Liver (tissue), 9 donors: ENCODE measurements around the gene NKX2-4. TPM values are rescaled to one million over a fixed set of nuclear protein-coding genes. Genes with fewer than 3 reads are reported as not detected.

ENCODE experiments used
- DNase-seq: peaks from one replicate; pipeline ENCODE4 v3.0.0-alpha.2; 2017; ENCODE audit warnings: low spot score
- H3K27ac ChIP-seq, 2 donors: one replicate each; pipeline ENCODE4 v1.7.0; 2013; ENCODE audit warnings: inconsistent platforms in 2 of 2, low read length in 2 of 2, control low read depth in 1 of 2, low read depth in 1 of 2, mild to moderate bottlenecking in 1 of 2
- H3K27me3 ChIP-seq, 4 donors: one replicate each; pipeline versions ENCODE4 v1.6.1 to v1.7.0; 2013; ENCODE audit warnings: low read length in 3 of 4, inconsistent platforms in 1 of 4, mild to moderate bottlenecking in 1 of 4, moderate library complexity in 1 of 4; ENCODE audit not compliant: control insufficient read depth in 4 of 4, insufficient read depth in 4 of 4
- H3K36me3 ChIP-seq, 4 donors: one replicate each; pipeline versions ENCODE4 v1.6.1 to v1.7.0; 2013; ENCODE audit warnings: low read length in 3 of 4, mild to moderate bottlenecking in 3 of 4, low read depth in 1 of 4, moderate library complexity in 1 of 4; ENCODE audit not compliant: control insufficient read depth in 4 of 4, insufficient read depth in 3 of 4
- H3K4me1 ChIP-seq, 4 donors: one replicate each; pipeline versions ENCODE4 v1.6.1 to v1.7.0; 2013; ENCODE audit warnings: low read length in 3 of 4, mild to moderate bottlenecking in 3 of 4, moderate library complexity in 1 of 4; ENCODE audit not compliant: control insufficient read depth in 4 of 4, insufficient read depth in 4 of 4
- H3K4me3 ChIP-seq, 3 donors: one replicate each; pipeline versions ENCODE4 v1.6.1 to v1.7.0; 2013; ENCODE audit warnings: low read length in 3 of 3, control low read depth in 1 of 3, low read depth in 1 of 3, mild to moderate bottlenecking in 1 of 3
- H3K9ac ChIP-seq, 2 donors: one replicate each; pipeline ENCODE4 v1.7.0; 2013; ENCODE audit warnings: low read length in 2 of 2, mild to moderate bottlenecking in 2 of 2, moderate library complexity in 2 of 2, control low read depth in 1 of 2, low read depth in 1 of 2
- H3K9me3 ChIP-seq, 4 donors: one replicate each; pipeline versions ENCODE4 v1.6.1 to v1.7.0; 2013; ENCODE audit warnings: low read length in 3 of 4; ENCODE audit not compliant: control insufficient read depth in 4 of 4
- ATF3 ChIP-seq: IDR thresholded peaks from 2 replicates; pipeline ENCODE4 v1.6.1; 2016; ENCODE audit warnings: antibody characterized with exemption
- CTCF ChIP-seq: fragments of 150-350 bp; IDR thresholded peaks from 2 replicates; pipeline ENCODE4 v1.5.1; 2017; ENCODE audit warnings: improper control_type of control experiment, low read depth, low read length; ENCODE audit not compliant: missing input control
- EGR1 ChIP-seq, 2 donors: IDR thresholded peaks; 2 replicates each; pipeline ENCODE4 v1.6.1; 2016 to 2018; ENCODE audit warnings: antibody characterized with exemption in 2 of 2, low read depth in 2 of 2
- FOXA1 ChIP-seq: IDR thresholded peaks from 2 replicates; pipeline ENCODE4 v1.6.1; 2016; ENCODE audit warnings: antibody characterized with exemption
- FOXA2 ChIP-seq: IDR thresholded peaks from 2 replicates; pipeline ENCODE4 v1.6.1; 2016; ENCODE audit warnings: antibody characterized with exemption
- GABPA ChIP-seq, 2 donors: IDR thresholded peaks in 1 of 2; conservative IDR thresholded peaks in 1 of 2; 2 replicates each; pipeline ENCODE4 v1.6.1; 2016; ENCODE audit warnings: antibody characterized with exemption in 2 of 2, mild to moderate bottlenecking in 1 of 2, moderate library complexity in 1 of 2
- HNF4A ChIP-seq, 2 donors: conservative IDR thresholded peaks; 2 replicates each; pipeline ENCODE4 v1.6.1; 2016; ENCODE audit warnings: antibody characterized with exemption in 2 of 2, mild to moderate bottlenecking in 2 of 2
- HNF4G ChIP-seq: IDR thresholded peaks from 2 replicates; pipeline ENCODE4 v1.6.1; 2016; ENCODE audit warnings: antibody characterized with exemption
- JUND ChIP-seq, 2 donors: IDR thresholded peaks; 2 replicates each; pipeline ENCODE4 v1.6.1; 2016; ENCODE audit warnings: antibody characterized with exemption in 2 of 2
- MAX ChIP-seq: IDR thresholded peaks from 2 replicates; pipeline ENCODE4 v1.6.1; 2016; ENCODE audit warnings: antibody characterized with exemption
- NR2F2 ChIP-seq: IDR thresholded peaks from 2 replicates; pipeline ENCODE4 v1.6.1; 2016; ENCODE audit warnings: antibody characterized with exemption
- RAD21 ChIP-seq, 2 donors: IDR thresholded peaks; 2 replicates each; pipeline ENCODE4 v1.6.1; 2016; ENCODE audit warnings: antibody characterized with exemption in 2 of 2, mild to moderate bottlenecking in 2 of 2
- REST ChIP-seq: IDR thresholded peaks from 2 replicates; pipeline ENCODE4 v1.6.1; 2016; ENCODE audit warnings: antibody characterized with exemption, mild to moderate bottlenecking
- RXRA ChIP-seq, 2 donors: IDR thresholded peaks; 2 replicates each; pipeline ENCODE4 v1.6.1; 2017 to 2018; ENCODE audit warnings: antibody characterized with exemption in 2 of 2, mild to moderate bottlenecking in 1 of 2
- SP1 ChIP-seq: IDR thresholded peaks from 2 replicates; pipeline ENCODE4 v1.6.1; 2018; ENCODE audit warnings: antibody characterized with exemption, mild to moderate bottlenecking
- TAF1 ChIP-seq: conservative IDR thresholded peaks from 2 replicates; pipeline ENCODE4 v1.6.1; 2016; ENCODE audit warnings: antibody characterized with exemption, mild to moderate bottlenecking
- YY1 ChIP-seq: IDR thresholded peaks from 2 replicates; pipeline ENCODE4 v1.6.1; 2016; ENCODE audit warnings: antibody characterized with exemption, mild to moderate bottlenecking
- ZBTB33 ChIP-seq: IDR thresholded peaks from 2 replicates; pipeline ENCODE4 v1.6.1; 2016; ENCODE audit warnings: antibody characterized with exemption
- WGBS: extraction: QIAGEN DNeasy Blood & Tissue Kit; methylation state at CpG from one replicate; pipeline ENCODE4 v1.1.7; 2013; 5-methylcytosine and 5-hydroxymethylcytosine counted together
- polyA plus RNA-seq, 2 donors: library from polyadenylated mRNA; stranded (reverse) in 1 of 2; unstranded in 1 of 2; fragments of 200-250 nt in 1 of 2; fragments of >200 nt in 1 of 2; fragmentation: Nextera tagmentation in 1 of 2; extraction: Ambion mirVana in 1 of 2; gene quantifications; one replicate each; pipeline versions ENCODE4 v1.2.1 to v1.2.3, GENCODE V29; 2013 to 2015
- total RNA-seq, 2 donors: library from RNA; depleted of rRNA; stranded (reverse); fragments of >200 nt; gene quantifications; one replicate each; pipeline ENCODE4 v1.2.3, GENCODE V29; 2014
- donor health status: healthy.
- donor health status: healthy.
- donor health status: healthy.
- donor health status: healthy.
- donor health status: healthy.

NKX2-4 gene
- total and polyA plus RNA-seq, 4 donors: not detected

- 97% methylated on average over 3 of the region's 3 CpGs for WGBS
- no peak overlapping the region for H3K9ac ChIP-seq
- no peak for DNase-seq
- no peak overlapping the region for H3K27ac ChIP-seq
- H3K4me3 ChIP-seq: no peak overlapping the region
- no peaks in the 10 kb centered on the region for H3K27me3 ChIP-seq
- H3K4me1 ChIP-seq: no peaks in the 10 kb centered on the region
- peaks cover 12 to 45% (median 37%) of the 10 kb centered on the region in 4 donors for H3K36me3 ChIP-seq
- no peaks in the 10 kb centered on the region for H3K9me3 ChIP-seq
- no peak for TF ChIP-seq ATF3
- TF ChIP-seq MAX: no peak
- no peak for TF ChIP-seq RXRA (IDR thresholded peaks at IDR 0.05)
- no peak for TF ChIP-seq FOXA2
- no peak for TF ChIP-seq CTCF
- TF ChIP-seq YY1: no peak
- TF ChIP-seq HNF4G: no peak
- no peak for TF ChIP-seq REST
- TF ChIP-seq SP1: no peak
- TF ChIP-seq HNF4A (conservative IDR thresholded peaks at IDR 0.05): no peak
- no peak for TF ChIP-seq TAF1
These were observed 31.6 kb downstream of the NKX2-4 start for GRCh38 chr20:21365771-21366170.

GRCh38 chr20:21364413-21364812, 32.9 kb downstream of the NKX2-4 start:
- Histone ChIP-seq H3K9ac (no peak overlapping the region), H3K27me3 (no peaks in the 10 kb centered on the region), H3K4me1 (peaks cover 0 to 1% (median 0%) of the 10 kb centered on the region in 4 donors), H3K27ac (no peak overlapping the region), H3K9me3 (no peaks in the 10 kb centered on the region), H3K36me3 (peaks cover 14 to 46% (median 43%) of the 10 kb centered on the region in 4 donors), H3K4me3 (no peak overlapping the region)
- no peak for DNase-seq
- WGBS: 90% methylated on average over 6 of the region's 6 CpGs
- TF ChIP-seq RXRA (IDR thresholded peaks at IDR 0.05): no peak
- TF ChIP-seq HNF4A (conservative IDR thresholded peaks at IDR 0.05): no peak
- TF ChIP-seq YY1: no peak
- no peak for TF ChIP-seq ATF3
- no peak for TF ChIP-seq TAF1
- no peak for TF ChIP-seq FOXA2
- no peak for TF ChIP-seq JUND (IDR thresholded peaks at IDR 0.05)
- TF ChIP-seq CTCF: no peak
- no peak for TF ChIP-seq GABPA (IDR thresholded peaks at IDR 0.05 in 1 of 2, conservative IDR thresholded peaks at IDR 0.05 in 1 of 2)
- TF ChIP-seq FOXA1: no peak
- no peak for TF ChIP-seq RAD21 (IDR thresholded peaks at IDR 0.05)
- TF ChIP-seq NR2F2: no peak
- no peak for TF ChIP-seq HNF4G
- no peak for TF ChIP-seq MAX
- TF ChIP-seq EGR1 (IDR thresholded peaks at IDR 0.05; ENCODE audit: low read depth in 2 of 2): no peak
- no peak for TF ChIP-seq ZBTB33
